DOHH2 (cell line): ENCODE data around the gene DEFB129.

Experiments
- H3F3A ChIP-seq: fragments of 200-600 bp; sonication (generic), shearing (Covaris generic); 2 replicates; pipeline ENCODE4 v1.6.0; 2016; ENCODE audit warnings: antibody characterized with exemption, mild to moderate bottlenecking; ENCODE audit not compliant: control insufficient read depth, insufficient read depth
- H3K27ac ChIP-seq: fragments of 200-600 bp; sonication (generic); 2 replicates; pipeline ENCODE4 v1.5.1; 2014; ENCODE audit warnings: low read depth, mild to moderate bottlenecking, low read length, moderate library complexity
- H3K27me3 ChIP-seq: fragments of 200-600 bp; sonication (generic); 2 replicates; pipeline ENCODE4 v1.6.1; 2014; ENCODE audit warnings: mild to moderate bottlenecking, low read length, mixed read lengths; ENCODE audit not compliant: control insufficient read depth
- H3K36me3 ChIP-seq: fragments of 200-600 bp; sonication (generic); 2 replicates; pipeline ENCODE4 v1.6.1; 2014; ENCODE audit warnings: mild to moderate bottlenecking, low read length, moderate library complexity, mixed read lengths; ENCODE audit not compliant: control insufficient read depth
- H3K4me1 ChIP-seq: fragments of 200-600 bp; sonication (generic); 2 replicates; pipeline ENCODE4 v1.6.1; 2014; ENCODE audit warnings: mild to moderate bottlenecking, low read length, mixed read lengths; ENCODE audit not compliant: control insufficient read depth
- H3K4me2 ChIP-seq: fragments of 200-600 bp; sonication (generic); 2 replicates; pipeline ENCODE4 v1.6.0; 2014; ENCODE audit warnings: mild to moderate bottlenecking, low read length, moderate library complexity
- H3K4me3 ChIP-seq: fragments of 200-600 bp; sonication (generic); 2 replicates; pipeline ENCODE4 v1.5.1; 2014; ENCODE audit warnings: mild to moderate bottlenecking, low read length, mixed read lengths
- H3K79me2 ChIP-seq: fragments of 200-600 bp; sonication (generic); 2 replicates; pipeline ENCODE4 v1.6.1; 2014; ENCODE audit warnings: mild to moderate bottlenecking, low read length, mixed read lengths; ENCODE audit not compliant: control insufficient read depth
- H3K9me2 ChIP-seq: fragments of 200-600 bp; sonication (generic); replicated peaks from 2 replicates; pipeline ENCODE4 v1.6.1; 2014; ENCODE audit warnings: mild to moderate bottlenecking, low read length, mixed read lengths; ENCODE audit not compliant: control insufficient read depth
- H3K9me3 ChIP-seq: fragments of 200-600 bp; sonication (generic); 2 replicates; pipeline ENCODE4 v1.6.1; 2014; ENCODE audit warnings: antibody characterized with exemption, low read length, mixed read lengths; ENCODE audit not compliant: control insufficient read depth, insufficient read depth
- H4K20me1 ChIP-seq: fragments of 200-600 bp; sonication (generic); 2 replicates; pipeline ENCODE4 v1.6.0; 2014; ENCODE audit warnings: low read depth, mild to moderate bottlenecking, antibody characterized with exemption, low read length, moderate library complexity; ENCODE audit not compliant: control insufficient read depth, insufficient read depth
- EZH2phosphoT487 ChIP-seq: fragments of 200-600 bp; sonication (generic); IDR thresholded peaks from 2 replicates; pipeline ENCODE4 v1.6.1; 2017; ENCODE audit warnings: borderline replicate concordance, mild to moderate bottlenecking, antibody characterized with exemption, low read length, moderate library complexity, mixed read lengths
- TF ChIP-seq, protein P1 (sequence below): fragments of 200-600 bp; sonication (generic); IDR thresholded peaks from one replicate; pipeline ENCODE4 v1.5.1; 2014; ENCODE audit warnings: antibody characterized with exemption, mild to moderate bottlenecking, low read depth, low read length; ENCODE audit not compliant: poor library complexity, severe bottlenecking

The DEFB129 gene

DNA sequence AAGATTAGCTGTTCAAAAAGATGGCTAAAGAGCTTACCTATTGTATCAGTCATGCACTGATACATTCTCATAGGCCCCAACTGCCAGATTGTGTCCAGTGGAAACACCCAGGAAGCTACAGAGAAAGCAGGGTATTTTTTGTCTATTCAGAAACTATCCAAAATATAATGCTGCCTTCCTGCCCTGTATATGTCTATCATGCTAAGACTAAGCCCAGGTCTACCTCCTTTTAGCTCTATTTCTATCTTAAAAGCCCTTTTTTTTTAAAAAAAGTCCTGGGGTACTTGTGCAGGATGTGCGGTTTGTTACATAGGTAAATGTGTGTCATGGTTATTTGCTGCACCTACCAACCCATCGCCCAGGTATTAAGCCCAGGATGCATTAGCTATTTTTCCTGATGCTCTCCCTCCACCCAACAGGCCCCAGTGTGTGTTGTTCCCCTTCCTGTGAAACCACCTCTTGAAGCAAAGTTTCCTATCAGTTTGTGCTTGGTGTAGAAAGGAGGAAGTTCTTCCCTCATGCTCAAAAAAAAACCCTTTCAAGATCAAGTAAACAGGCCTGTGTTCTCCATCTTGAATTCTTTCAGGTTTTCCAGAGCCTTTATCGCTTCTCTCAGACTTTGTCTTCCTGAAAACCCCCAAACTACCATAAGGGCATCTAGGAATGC is 514 bp downstream of the DEFB129 start:
- Histone ChIP-seq H3K36me3 (no peaks in the 10 kb centered on the region), H3K4me2 (no peak overlapping the region), H3F3A (no peaks in the 10 kb centered on the region), H3K27ac (no peak overlapping the region), H3K9me2 (no peaks in the 10 kb centered on the region), H3K4me1 (no peaks in the 10 kb centered on the region), H3K4me3 (no peak overlapping the region), H4K20me1 (no peaks in the 10 kb centered on the region), H3K27me3 (peaks cover 20% of the 10 kb centered on the region), H3K9me3 (no peaks in the 10 kb centered on the region), H3K79me2 (no peaks in the 10 kb centered on the region)
- TF ChIP-seq, protein P1, sequence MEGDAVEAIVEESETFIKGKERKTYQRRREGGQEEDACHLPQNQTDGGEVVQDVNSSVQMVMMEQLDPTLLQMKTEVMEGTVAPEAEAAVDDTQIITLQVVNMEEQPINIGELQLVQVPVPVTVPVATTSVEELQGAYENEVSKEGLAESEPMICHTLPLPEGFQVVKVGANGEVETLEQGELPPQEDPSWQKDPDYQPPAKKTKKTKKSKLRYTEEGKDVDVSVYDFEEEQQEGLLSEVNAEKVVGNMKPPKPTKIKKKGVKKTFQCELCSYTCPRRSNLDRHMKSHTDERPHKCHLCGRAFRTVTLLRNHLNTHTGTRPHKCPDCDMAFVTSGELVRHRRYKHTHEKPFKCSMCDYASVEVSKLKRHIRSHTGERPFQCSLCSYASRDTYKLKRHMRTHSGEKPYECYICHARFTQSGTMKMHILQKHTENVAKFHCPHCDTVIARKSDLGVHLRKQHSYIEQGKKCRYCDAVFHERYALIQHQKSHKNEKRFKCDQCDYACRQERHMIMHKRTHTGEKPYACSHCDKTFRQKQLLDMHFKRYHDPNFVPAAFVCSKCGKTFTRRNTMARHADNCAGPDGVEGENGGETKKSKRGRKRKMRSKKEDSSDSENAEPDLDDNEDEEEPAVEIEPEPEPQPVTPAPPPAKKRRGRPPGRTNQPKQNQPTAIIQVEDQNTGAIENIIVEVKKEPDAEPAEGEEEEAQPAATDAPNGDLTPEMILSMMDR = no peak
- no peak for TF ChIP-seq EZH2phosphoT487

DNA sequence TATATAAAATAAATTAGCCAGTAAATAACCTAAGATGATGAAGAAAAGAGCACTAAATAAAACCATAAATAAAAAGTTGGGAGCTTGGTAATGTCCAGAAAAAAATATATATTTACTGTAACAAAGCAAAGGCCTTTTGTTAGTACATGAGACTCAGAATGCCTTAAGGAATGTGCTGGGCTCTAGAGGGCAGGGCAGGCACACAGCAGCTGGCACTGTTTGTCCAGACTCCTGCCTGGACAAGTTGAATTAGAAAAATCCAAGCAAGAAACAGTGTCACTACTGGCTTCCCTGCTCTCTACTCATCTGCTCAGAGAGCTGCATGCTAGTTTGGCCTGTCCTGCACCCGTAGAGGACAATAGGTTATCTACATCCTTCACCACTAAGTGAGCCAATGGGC is 8.8 kb downstream of the DEFB129 start:
- TF ChIP-seq, protein P1 = no peak
- TF ChIP-seq EZH2phosphoT487 = no peak
- Histone ChIP-seq H3F3A (no peaks in the 10 kb centered on the region), H3K4me2 (no peak overlapping the region), H4K20me1 (no peaks in the 10 kb centered on the region), H3K4me1 (no peaks in the 10 kb centered on the region), H3K27me3 (peaks cover 5% of the 10 kb centered on the region; the same call in 1 of the 2 replicates), H3K27ac (no peak overlapping the region), H3K9me2 (no peaks in the 10 kb centered on the region), H3K79me2 (no peaks in the 10 kb centered on the region), H3K9me3 (no peaks in the 10 kb centered on the region), H3K4me3 (no peak overlapping the region), H3K36me3 (no peaks in the 10 kb centered on the region)

DNA sequence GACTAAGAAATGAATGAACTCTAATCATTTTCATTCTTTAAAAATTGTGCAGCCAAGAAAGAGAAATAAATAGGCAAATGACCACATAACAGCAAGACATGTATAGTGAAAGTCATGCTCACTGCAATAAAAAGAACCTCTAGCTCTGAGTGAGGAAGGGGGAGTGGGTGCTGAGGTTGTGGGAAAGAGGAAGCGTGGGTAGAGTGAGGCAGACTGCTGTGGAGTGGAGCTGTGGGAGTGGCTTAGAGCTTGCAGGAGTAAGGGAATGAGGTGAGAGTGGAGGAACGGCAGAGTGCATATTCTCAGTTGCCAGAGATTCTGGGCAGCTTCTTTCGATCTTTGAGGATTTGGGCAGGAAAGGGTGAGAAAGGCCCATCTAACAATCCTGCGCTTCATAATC is 10.4 kb downstream of the DEFB129 start:
- no peaks in the 10 kb centered on the region for H3K36me3 ChIP-seq
- H3K9me2 ChIP-seq = no peaks in the 10 kb centered on the region
- no peak overlapping the region for H3K27ac ChIP-seq
- TF ChIP-seq EZH2phosphoT487 = no peak
- TF ChIP-seq, protein P1 = no peak
- H3K4me1 ChIP-seq = no peaks in the 10 kb centered on the region
- H4K20me1 ChIP-seq = no peaks in the 10 kb centered on the region
- H3K4me3 ChIP-seq = no peak overlapping the region
- H3K4me2 ChIP-seq = no peak overlapping the region
- H3F3A ChIP-seq = no peaks in the 10 kb centered on the region
- H3K27me3 ChIP-seq = peaks cover 11% of the 10 kb centered on the region
- no peaks in the 10 kb centered on the region for H3K79me2 ChIP-seq
- H3K9me3 ChIP-seq = no peaks in the 10 kb centered on the region
